ENCODE results near the gene DSC1. TPM values are rescaled to one million over a fixed set of nuclear protein-coding genes. Genes with fewer than 3 reads are reported as not detected.

DSC1 gene
- total and polyA plus RNA-seq, 2 of the 4 experiments (the other 2 are of a cell fraction), result not detected

GRCh38 chr18:31204833-31205232 is 42.2 kb upstream of the DSC1 start:
- no peak overlapping the region for H2BK15ac ChIP-seq (ENCODE audit: low read depth, low read length)
- no peak overlapping the region for H3K18ac ChIP-seq (ENCODE audit: low read depth, low read length)
- H3K4me2 ChIP-seq (ENCODE audit: low read depth, low read length), result no peak overlapping the region
- no peak overlapping the region for H2BK20ac ChIP-seq (ENCODE audit: low read depth, low read length)
- H3K27ac ChIP-seq (ENCODE audit: insufficient read depth, low read length), result no peak overlapping the region
- H4K5ac ChIP-seq (ENCODE audit: low read depth, low read length), result no peak overlapping the region
- H4K8ac ChIP-seq (ENCODE audit: low read depth in 2 of 2, low read length in 2 of 2), result no peak overlapping the region
- POLR2A ChIA-PET (ENCODE audit: unreplicated experiment), result no interaction called here
- dilution Hi-C loops (cut with HindIII; ENCODE audit: low sequenced_read_pairs, unreplicated experiment) (no loop called here), intact Hi-C loops (cut with micrococcal nuclease) (no loop called here), in situ Hi-C loops (cut with MboI; ENCODE audit: low sequenced_read_pairs) (no loop called here)
- H3K9me1 ChIP-seq (ENCODE audit: insufficient read depth, low read length), result no peaks in the 10 kb centered on the region
- DNase-seq (no peak), ATAC-seq (ENCODE audit: low read depth) (no peak)
- 0 out of 2 replicates have a peak, but pooled peaks cover 2% of the 10 kb centered on the region for H3K9me3 ChIP-seq (ENCODE audit: control insufficient read depth, insufficient read depth, low read length)
- H3K14ac ChIP-seq (replicated peaks; ENCODE audit: low read depth, low read length), result no peak overlapping the region
- H3K4me3 ChIP-seq (ENCODE audit: insufficient read depth, low read depth, low read length), result no peak overlapping the region
- H3K23ac ChIP-seq (ENCODE audit: low read depth, low read length), result no peak overlapping the region
- H4K20me1 ChIP-seq (ENCODE audit: insufficient read depth, low read length), result no peaks in the 10 kb centered on the region
- no peaks in the 10 kb centered on the region for H3K27me3 ChIP-seq (ENCODE audit: control insufficient read depth, insufficient read depth, low read length)
- no peak overlapping the region for H2AK5ac ChIP-seq (ENCODE audit: low read depth, low read length)
- no peak overlapping the region for H3K9ac ChIP-seq (ENCODE audit: low read depth, low read length)
- no peak overlapping the region for H2AFZ ChIP-seq (replicated peaks; ENCODE audit: low read length, poor library complexity)
- no peak overlapping the region for H4K91ac ChIP-seq (ENCODE audit: insufficient read depth, low read depth, low read length)
- CTCF ChIA-PET, result interaction anchor here (0.5 kb wide), 1 partner anchor 44 kb away, joined by 4 read pairs; no protein-coding TSS in a partner anchor
- no peak overlapping the region for H3K56ac ChIP-seq (ENCODE audit: extremely low read depth, insufficient read depth, low read length)
- no peak overlapping the region for H3K4ac ChIP-seq (ENCODE audit: low read depth, low read length)
- no peaks in the 10 kb centered on the region for H3K36me3 ChIP-seq (ENCODE audit: control insufficient read depth, insufficient read depth, low read length)
- H3K4me1 ChIP-seq (ENCODE audit: control insufficient read depth, insufficient read depth, low read length), result no peaks in the 10 kb centered on the region
- no peak for TF ChIP-seq USF2 (IDR thresholded peaks at IDR 0.05; ENCODE audit: low read depth, low read length)
- no peak for TF ChIP-seq CTCF (conservative IDR thresholded peaks at IDR 0.05; ENCODE audit: low read depth, low read length)
- no peak for TF ChIP-seq MXI1 (IDR thresholded peaks at IDR 0.05; ENCODE audit: borderline replicate concordance, low read depth, low read length)
- no peak for TF ChIP-seq CEBPB (IDR thresholded peaks at IDR 0.05; ENCODE audit: low read depth, low read length)
- TF ChIP-seq BHLHE40 (IDR thresholded peaks at IDR 0.05; ENCODE audit: low read depth, low read length), result no peak
- no peak for TF ChIP-seq RCOR1 (IDR thresholded peaks at IDR 0.05; ENCODE audit: insufficient replicate concordance, low read length)
- TF ChIP-seq SMC3 (IDR thresholded peaks at IDR 0.05; ENCODE audit: low read depth, low read length), result no peak
- no peak for TF ChIP-seq NFE2L2 (IDR thresholded peaks at IDR 0.05; ENCODE audit: low read depth, low read length)
- no peak for TF ChIP-seq MAFK (IDR thresholded peaks at IDR 0.05; ENCODE audit: low read depth, low read length)
- WGBS, 2 experiments (ENCODE audit: extremely low coverage in 2 of 2, insufficient read length in 1 of 2), result 78% methylated on average over 1 of the region's 4 CpGs; no CpG with 5 or more reads in 1 of the 2 experiments
- H2BK5ac ChIP-seq (ENCODE audit: low read depth, low read length, poor library complexity, severe bottlenecking), result no peak overlapping the region
- no peak overlapping the region for H2BK120ac ChIP-seq (ENCODE audit: low read depth, low read length)
- no peak overlapping the region for H2AK9ac ChIP-seq (replicated peaks; ENCODE audit: low read depth, low read length, poor library complexity)
- BruUV-seq (replicated peaks), result no TSS peak
- H3K79me1 ChIP-seq (ENCODE audit: low read depth in 1 of 2, low read length in 2 of 2), result no peaks in the 10 kb centered on the region
